Left lung (tissue), 14 donors: ENCODE results near the gene NEXMIF. TPM values are rescaled to one million over a fixed set of nuclear protein-coding genes. Genes with fewer than 3 reads are reported as not detected.
"Not testable (repeated sequence)": the region's sequence is repeated elsewhere in the genome, so short reads cannot be mapped to it uniquely, and the experiment has no call there.

Source experiments
- ATAC-seq: fragments of 200-7000 bp; cut with Tn5 transposase; one replicate; pipeline ENCODE4 v1.9.1; 2020; ENCODE audit warnings: moderate library complexity
- DNase-seq, 4 donors: peaks; one replicate each; pipeline ENCODE4 v3.0.0-alpha.2; 2013 to 2020
- H3K27ac ChIP-seq, 2 donors: fragments of 200-600 bp; sonication (generic) in 1 of 2; one replicate each; pipeline versions ENCODE4 v1.5.0 to v1.8.0; 2020 to 2021
- H3K27me3 ChIP-seq, 2 donors: fragments of 200-600 bp; sonication (generic) in 1 of 2; one replicate each; pipeline versions ENCODE4 v1.5.0 to v1.8.0; 2020 to 2021
- H3K36me3 ChIP-seq, 2 donors: fragments of 200-600 bp; sonication (generic) in 1 of 2; one replicate each; pipeline versions ENCODE4 v1.5.0 to v1.8.0; 2020 to 2021
- H3K4me1 ChIP-seq, 2 donors: fragments of 200-600 bp; one replicate each; pipeline ENCODE4 v1.8.0; 2021
- H3K4me3 ChIP-seq, 2 donors: fragments of 200-600 bp; sonication (generic) in 1 of 2; one replicate each; pipeline versions ENCODE4 v1.5.0 to v1.8.0; 2020 to 2021; ENCODE audit warnings: mild to moderate bottlenecking in 1 of 2
- H3K9me3 ChIP-seq, 2 donors: fragments of 200-600 bp; sonication (generic) in 1 of 2; one replicate each; pipeline versions ENCODE4 v1.5.0 to v1.8.0; 2020 to 2021
- CTCF ChIP-seq, 2 donors: fragments of 200-600 bp; sonication (generic) in 1 of 2; IDR thresholded peaks; one replicate each; pipeline versions ENCODE4 v1.5.0 to v1.8.0; 2021; ENCODE audit warnings: antibody characterized with exemption in 2 of 2
- intact Hi-C, 2 donors: fragments of 100-400 bp; cut with DNase I; formaldehyde crosslinking; loops; one replicate each; pipeline versions ENCODE4 v1.11.2 to v1.14.2; 2022
- long read RNA-seq, 12 donors: library from polyadenylated mRNA in 2 of 12; unstranded in 2 of 12; transcript quantifications; one replicate each; pipeline ENCODE4 v2.0.0 and lab custom pipeline, GENCODE V29; 2019 to 2026
- polyA plus RNA-seq, 6 donors: library from polyadenylated mRNA; unstranded; fragments of 120-200 nt; gene quantifications; one replicate each; pipeline ENCODE4 v1.2.1, GENCODE V29; 2013; ENCODE audit not compliant: insufficient read length in 6 of 6
- total RNA-seq, 2 donors: library from RNA; stranded (reverse); fragmentation: NEBNext Ultra II Directional; extraction: Animal tissue kit (Norgen Biotek cat#: 25700); gene quantifications; one replicate each; pipeline ENCODE4 v1.2.1, GENCODE V29; 2021
- donor health status: DM: no; HTN: yes; CAD: no.
- donor health status: DM: no; HTN: no; CAD: no.

NEXMIF gene
- total RNA-seq (under 1 TPM; 0.52 to 0.89 TPM), polyA plus RNA-seq (under 1 TPM; 0.14 to 0.30 (median 0.18) TPM)
- long read RNA-seq, donor 1 = 0 reads
- long read RNA-seq, donor 2, full-length matches to known transcripts = 1 of 1 reads
- long read RNA-seq, donor 2, partial matches to known transcripts = 0 of 1 reads
- long read RNA-seq, donor 2, other reads (novel, unspliced or antisense) = 0 of 1 reads
- long read RNA-seq, donor 3 = 0 reads
- long read RNA-seq, donor 4 = 0 reads
- long read RNA-seq, donor 5 = 0 reads
- long read RNA-seq, donor 6 = 0 reads
- long read RNA-seq, donor 7 = 0 reads
- long read RNA-seq, donor 8 = 0 reads
- long read RNA-seq, donor 9 = 0 reads
- long read RNA-seq, donor 10 = 0 reads
- long read RNA-seq, donor 11, full-length matches to known transcripts = 3 of 3 reads
- long read RNA-seq, donor 11, partial matches to known transcripts = 0 of 3 reads
- long read RNA-seq, donor 11, other reads (novel, unspliced or antisense) = 0 of 3 reads
- long read RNA-seq, donor 12 = 0 reads

DNA sequence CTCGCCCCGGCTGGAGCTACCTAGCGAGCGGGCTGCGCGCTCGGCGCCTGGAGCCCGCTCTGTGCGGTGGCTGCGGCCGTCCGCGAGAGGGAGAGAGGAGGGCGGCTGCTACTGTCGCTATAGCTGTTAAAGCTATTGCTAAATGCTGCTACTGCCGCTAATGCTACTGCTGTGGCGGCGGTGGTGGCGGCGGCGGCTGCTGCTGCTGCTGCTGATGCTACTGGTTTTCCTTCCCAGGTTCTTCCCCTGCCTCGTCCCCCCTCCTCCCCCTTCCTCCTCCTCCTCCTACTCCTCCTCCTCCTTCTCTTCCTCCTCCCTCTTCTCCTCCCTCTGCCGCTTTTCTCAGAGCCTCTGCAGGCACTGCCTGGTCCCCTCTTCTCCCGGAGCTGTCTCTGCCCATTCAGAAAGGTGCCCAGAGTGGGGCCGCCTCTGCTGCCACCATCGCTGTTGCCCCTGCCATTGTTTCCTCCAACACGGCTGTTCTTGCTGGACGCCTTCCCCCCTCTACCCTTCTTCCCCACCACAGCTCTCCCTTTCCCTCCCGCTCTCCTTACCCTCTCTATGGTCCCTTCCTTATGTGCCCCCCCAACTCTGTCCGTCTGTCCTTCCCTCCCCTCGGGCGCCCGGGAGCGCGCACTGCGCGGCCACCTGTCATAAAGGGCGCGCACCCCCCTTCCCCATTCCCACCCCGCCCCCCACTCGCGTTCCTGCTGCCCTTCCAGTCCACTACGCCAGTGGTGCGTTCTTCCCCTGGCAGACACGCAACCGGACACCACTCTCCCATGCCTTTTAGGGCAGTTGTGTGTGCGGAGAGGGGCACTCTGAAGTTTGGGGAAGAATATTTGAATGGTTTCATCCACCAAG lies at the start of gene NEXMIF:
Gene NEXMIF, minus strand, starts transcription at position 228 of the 864 bp plus-strand sequence.
- H3K36me3 ChIP-seq = no peaks in the 10 kb centered on the region
- H3K27ac ChIP-seq = peak within 1 kb of the TSS in 1 of 2 donors; percentile 10
- no peak for TF ChIP-seq CTCF (IDR thresholded peaks at IDR 0.05)
- H3K27me3 ChIP-seq = peaks cover 10 to 42% of the 10 kb centered on the region in 2 donors
- ATAC-seq = peak; percentile 82
- no peaks in the 10 kb centered on the region for H3K4me1 ChIP-seq
- peak within 1 kb of the TSS; percentile 21 to 33 for H3K4me3 ChIP-seq
- DNase-seq = peak in 1 of 4 donors; percentile 33
- intact Hi-C loops = no loop called here
- no peaks in the 10 kb centered on the region for H3K9me3 ChIP-seq

DNA sequence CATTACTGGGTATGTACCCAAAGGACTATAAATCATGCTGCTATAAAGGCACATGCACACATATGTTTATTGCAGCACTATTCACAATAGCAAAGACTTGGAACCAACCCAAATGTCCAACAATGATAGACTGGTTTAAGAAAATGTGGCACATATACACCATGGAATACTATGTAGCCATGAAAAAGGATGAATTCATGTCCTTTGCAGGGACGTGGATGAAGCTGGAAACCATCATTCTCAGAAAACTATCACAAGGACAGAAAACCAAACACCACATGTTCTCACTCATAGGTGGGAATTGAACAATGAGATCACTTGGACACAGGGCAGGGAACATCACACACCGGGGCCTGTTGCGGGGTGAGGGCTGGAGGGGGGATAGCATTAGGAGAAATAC lies 36.7 kb upstream of the NEXMIF start:
- ATAC-seq, H3K4me1 ChIP-seq, H3K4me3 ChIP-seq, DNase-seq, H3K36me3 ChIP-seq, H3K27ac ChIP-seq, intact Hi-C loops, H3K27me3 ChIP-seq, H3K9me3 ChIP-seq: not testable (repeated sequence)

DNA sequence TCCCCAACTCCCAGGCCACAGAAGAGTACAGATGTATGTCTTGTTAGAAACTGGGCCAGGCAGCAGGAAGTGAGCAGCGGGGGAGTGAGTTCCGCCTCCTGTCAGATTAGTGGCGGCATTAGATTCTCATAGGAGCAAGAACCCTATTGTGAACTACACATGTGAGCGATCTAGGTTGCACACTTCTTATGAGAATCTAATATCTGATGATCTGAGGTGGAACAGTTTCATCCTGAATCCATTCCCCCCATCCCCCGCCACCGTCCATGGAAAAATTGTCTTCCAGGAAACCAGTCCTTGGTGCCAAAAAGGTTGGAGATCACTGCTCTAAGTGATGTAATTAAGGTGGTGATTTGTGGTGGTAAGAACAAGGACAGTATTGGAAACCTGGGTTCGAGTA lies 24.5 kb upstream of the NEXMIF start:
- no peak for TF ChIP-seq CTCF (IDR thresholded peaks at IDR 0.05)
- Histone ChIP-seq H3K36me3 (no peaks in the 10 kb centered on the region), H3K27ac (no peak overlapping the region), H3K9me3 (no peaks in the 10 kb centered on the region), H3K4me1 (no peaks in the 10 kb centered on the region), H3K4me3 (no peak overlapping the region), H3K27me3 (no peaks in the 10 kb centered on the region)
- no peak for DNase-seq
- ATAC-seq = no peak
- intact Hi-C loops = no loop called here

GRCh38 chrX:74940414-74940813 lies 15.2 kb upstream of the NEXMIF start:
- no peaks in the 10 kb centered on the region for H3K36me3 ChIP-seq
- H3K27ac ChIP-seq = no peak overlapping the region
- DNase-seq (no peak), ATAC-seq (no peak)
- no peaks in the 10 kb centered on the region for H3K4me1 ChIP-seq
- intact Hi-C loops = no loop called here
- H3K4me3 ChIP-seq = no peak overlapping the region
- TF ChIP-seq CTCF (IDR thresholded peaks at IDR 0.05) = no peak
- H3K9me3 ChIP-seq = peaks cover 0 to 16% of the 10 kb centered on the region in 2 donors
- no peaks in the 10 kb centered on the region for H3K27me3 ChIP-seq

GRCh38 chrX:74931214-74931613 lies 6.0 kb upstream of the NEXMIF start:
- intact Hi-C loops = no loop called here
- Histone ChIP-seq H3K27me3 (peaks cover 0 to 5% of the 10 kb centered on the region in 2 donors), H3K36me3 (no peaks in the 10 kb centered on the region), H3K9me3 (no peaks in the 10 kb centered on the region), H3K4me1 (no peaks in the 10 kb centered on the region), H3K4me3 (no peak overlapping the region), H3K27ac (no peak overlapping the region)
- ATAC-seq = no peak
- no peak for DNase-seq
- no peak for TF ChIP-seq CTCF (IDR thresholded peaks at IDR 0.05)
